GM04504 (cell line): ENCODE data around the gene TNFSF13B.
A peak's percentile ranks its signal among the peaks of the same experiment; 100 is the strongest.
"Not testable (repeated sequence)": the region's sequence is repeated elsewhere in the genome, so short reads cannot be mapped to it uniquely, and the experiment has no call there.

Experiments
- DNase-seq: peaks from one replicate; pipeline ENCODE4 v3.0.0-alpha.2; 2012; ENCODE audit warnings: low read depth

Gene TNFSF13B

DNA sequence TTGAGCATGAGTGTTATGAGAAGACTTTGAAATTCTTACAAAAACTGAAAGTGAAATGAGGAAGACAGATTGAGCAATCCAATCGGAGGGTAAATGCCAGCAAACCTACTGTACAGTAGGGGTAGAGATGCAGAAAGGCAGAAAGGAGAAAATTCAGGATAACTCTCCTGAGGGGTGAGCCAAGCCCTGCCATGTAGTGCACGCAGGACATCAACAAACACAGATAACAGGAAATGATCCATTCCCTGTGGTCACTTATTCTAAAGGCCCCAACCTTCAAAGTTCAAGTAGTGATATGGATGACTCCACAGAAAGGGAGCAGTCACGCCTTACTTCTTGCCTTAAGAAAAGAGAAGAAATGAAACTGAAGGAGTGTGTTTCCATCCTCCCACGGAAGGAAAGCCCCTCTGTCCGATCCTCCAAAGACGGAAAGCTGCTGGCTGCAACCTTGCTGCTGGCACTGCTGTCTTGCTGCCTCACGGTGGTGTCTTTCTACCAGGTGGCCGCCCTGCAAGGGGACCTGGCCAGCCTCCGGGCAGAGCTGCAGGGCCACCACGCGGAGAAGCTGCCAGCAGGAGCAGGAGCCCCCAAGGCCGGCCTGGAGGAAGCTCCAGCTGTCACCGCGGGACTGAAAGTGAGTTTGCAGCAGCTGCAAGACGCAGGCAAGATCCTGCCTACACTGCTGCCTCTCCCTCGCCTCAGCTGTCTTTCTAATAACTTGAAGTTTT lies at the start of gene TNFSF13B:
TNFSF13B (plus strand) TSS at position 118 of the 728 bp plus-strand sequence; CDS start at position 296, 178 bp downstream.
- peak; percentile 13 for DNase-seq

GRCh38 chr13:108220041-108220440 lies 49.5 kb upstream of the TNFSF13B start:
- DNase-seq: no peak

DNA sequence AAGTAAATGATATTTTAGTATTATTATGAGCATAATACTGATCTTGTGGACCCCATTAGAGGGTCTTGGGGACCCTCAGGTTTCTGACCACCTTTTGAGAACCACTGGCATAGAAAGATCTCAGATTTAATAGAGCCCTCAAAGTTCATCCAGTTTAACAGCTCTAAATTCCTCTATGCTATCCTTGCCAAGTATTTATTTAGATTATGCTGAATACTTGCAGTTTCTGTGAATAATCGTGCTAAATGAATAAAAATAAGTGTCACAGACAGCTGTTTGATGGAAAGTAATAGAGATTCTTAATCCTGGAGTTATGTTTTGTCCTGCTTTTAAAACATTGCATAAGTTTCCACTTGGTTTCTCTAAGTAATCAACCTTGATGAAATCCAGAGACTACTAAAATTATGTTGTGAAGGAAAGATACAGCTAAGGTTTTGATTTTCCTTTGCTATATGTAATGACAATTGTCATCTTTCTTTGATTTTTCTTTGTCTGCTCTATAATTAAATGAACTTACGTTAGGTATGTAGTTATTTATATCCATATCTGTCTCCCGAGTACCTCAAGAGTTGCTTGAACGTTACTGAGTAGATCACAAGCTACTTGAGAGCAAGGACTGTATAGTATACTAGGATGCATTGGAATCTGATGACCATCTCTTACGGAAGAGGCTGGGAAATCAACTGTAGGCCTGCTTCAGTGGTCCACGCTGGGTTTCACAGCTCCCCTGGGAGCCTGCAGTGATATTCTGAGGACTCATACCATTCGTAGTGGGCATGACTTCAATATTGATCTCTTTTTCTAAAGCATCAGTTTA lies 45.6 kb upstream of the TNFSF13B start:
- DNase-seq: no peak

GRCh38 chr13:108225440-108225839 lies 44.1 kb upstream of the TNFSF13B start:
- no peak for DNase-seq

GRCh38 chr13:108226184-108226583 lies 43.3 kb upstream of the TNFSF13B start:
- no peak for DNase-seq

- DNase-seq: no peak
Observed at GRCh38 chr13:108227651-108228272, 41.8 kb upstream of the TNFSF13B start.

DNA sequence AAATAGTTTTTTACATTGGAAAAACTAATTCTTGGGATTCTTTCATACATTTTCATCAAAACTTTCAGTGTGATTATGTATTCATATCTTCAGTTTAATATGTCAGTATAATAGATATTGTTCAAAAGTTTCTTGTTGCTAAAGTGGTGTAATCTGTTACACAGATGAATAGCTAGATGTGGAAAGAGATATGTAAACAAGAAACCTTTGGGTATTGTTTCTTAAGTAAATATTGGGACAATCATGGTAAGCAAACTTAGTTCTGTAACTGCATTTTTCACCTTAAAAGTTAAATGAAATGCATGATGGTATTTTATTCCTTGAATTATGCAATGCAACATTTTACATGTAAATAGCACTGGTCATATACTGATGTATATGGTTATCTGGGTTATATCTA lies 39.1 kb upstream of the TNFSF13B start:
- no peak for DNase-seq

- DNase-seq: no peak
Observed at GRCh38 chr13:108249150-108249549, 20.4 kb upstream of the TNFSF13B start.

GRCh38 chr13:108257248-108257647 lies 12.3 kb upstream of the TNFSF13B start:
- no peak for DNase-seq

- no peak for DNase-seq
Observed at GRCh38 chr13:108263621-108264355, 5.7 kb upstream of the TNFSF13B start.

- no peak for DNase-seq
Observed at GRCh38 chr13:108266321-108266990, 3.1 kb upstream of the TNFSF13B start.

DNA sequence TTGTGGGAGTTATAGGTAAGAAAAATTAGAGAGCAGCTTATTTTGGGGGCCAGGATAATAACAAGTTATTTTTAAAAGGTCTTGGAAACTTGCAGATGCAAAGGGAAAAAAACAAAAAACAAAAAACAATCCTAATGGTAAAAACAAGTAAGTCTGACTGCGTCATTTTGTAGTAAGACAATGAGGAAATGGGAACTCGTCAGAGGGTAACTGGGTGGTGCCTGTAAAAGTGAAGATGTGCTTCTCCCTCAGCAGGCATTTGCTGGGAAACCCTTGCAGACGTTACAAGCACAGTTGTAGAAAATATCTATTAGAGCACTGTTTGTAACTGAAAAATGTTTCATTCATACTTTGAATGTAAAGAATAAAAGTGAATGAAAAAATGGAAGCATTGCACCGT lies 2.2 kb upstream of the TNFSF13B start:
- no peak for DNase-seq

DNA sequence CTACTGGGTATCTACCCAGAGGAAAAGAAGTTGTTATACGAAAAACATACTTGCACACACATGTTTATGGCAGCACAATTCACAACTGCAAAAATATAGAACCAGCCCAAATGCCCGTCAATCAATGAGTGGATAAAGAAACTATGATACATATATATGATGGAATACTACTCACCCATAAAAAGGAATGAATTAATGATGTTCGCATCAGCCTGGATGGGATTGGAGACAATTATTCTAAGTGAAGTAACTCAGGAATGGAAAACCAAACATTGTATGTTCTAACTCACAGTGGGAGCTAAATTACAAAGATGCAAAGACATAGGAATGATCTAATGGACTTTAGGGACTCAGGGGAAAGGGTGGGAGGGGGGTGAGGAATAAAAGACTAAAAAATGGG lies 1.7 kb upstream of the TNFSF13B start:
- not testable (repeated sequence) for DNase-seq

- no peak for DNase-seq
Observed at GRCh38 chr13:108268466-108269112, 929 bp upstream of the TNFSF13B start.

DNA sequence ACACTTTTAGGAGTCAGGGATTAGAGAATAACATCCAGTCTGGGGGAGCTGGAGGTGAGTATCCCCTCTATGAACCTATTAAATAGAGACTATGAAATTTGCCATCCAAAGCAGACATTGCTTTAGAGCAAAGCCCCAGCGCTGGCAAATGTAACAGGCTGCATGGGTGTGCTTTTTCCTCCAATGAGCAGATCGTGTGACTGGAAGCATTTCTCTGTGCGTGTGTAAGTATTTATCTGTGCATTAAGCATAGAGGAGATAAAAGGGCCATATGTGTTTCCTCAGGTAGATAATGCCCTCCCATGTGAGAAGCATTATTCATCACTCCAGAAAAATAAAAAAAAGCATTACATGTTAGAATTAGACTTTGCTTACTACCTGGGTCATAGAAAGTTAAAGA lies 924 bp downstream of the TNFSF13B start:
- no peak for DNase-seq

- no peak for DNase-seq
Observed at GRCh38 chr13:108272333-108272732, 2.8 kb downstream of the TNFSF13B start.

GRCh38 chr13:108273429-108274118 lies 4.1 kb downstream of the TNFSF13B start:
- DNase-seq: no peak

GRCh38 chr13:108274718-108275117 lies 5.2 kb downstream of the TNFSF13B start:
- DNase-seq: no peak

DNA sequence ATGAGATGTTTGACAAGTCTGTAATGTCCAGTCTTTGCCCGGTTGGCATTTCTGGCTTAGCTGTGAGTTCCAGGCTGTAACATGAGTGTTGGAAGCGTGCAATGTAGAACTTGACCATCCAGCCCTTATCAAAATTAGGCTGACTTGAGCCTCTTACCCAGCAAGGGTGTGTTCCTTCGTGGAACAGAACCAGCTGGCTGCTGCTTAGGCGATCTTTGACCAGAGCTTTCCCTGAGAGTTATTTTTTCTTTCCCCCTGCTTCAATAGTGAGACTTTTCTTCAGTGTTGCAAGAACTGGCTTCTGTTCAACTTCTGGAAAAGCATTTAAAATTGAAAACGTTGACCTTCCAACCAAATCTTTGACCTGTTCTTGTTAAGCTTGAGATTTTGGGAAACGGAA lies 6.5 kb downstream of the TNFSF13B start:
- DNase-seq: no peak

- no peak for DNase-seq
Observed at GRCh38 chr13:108278466-108278865, 8.9 kb downstream of the TNFSF13B start.

DNA sequence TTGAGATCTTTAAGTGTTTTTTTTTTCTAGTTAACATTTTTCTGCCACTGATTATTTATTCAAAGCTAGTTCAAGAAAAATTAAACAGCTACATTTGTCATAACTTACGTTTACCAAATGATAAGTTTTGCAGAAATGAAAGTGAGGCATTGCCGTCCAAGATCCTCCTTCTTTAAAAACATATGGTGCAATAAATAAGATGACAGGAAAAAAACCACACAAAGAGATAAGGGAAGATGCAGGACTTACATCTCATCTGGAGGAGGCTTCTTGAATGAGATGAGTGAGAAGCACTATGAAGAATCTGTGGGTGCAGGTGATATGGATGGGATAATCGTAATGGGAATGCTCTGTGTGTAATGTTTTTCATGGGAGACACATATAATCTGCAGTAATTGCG lies 12.4 kb downstream of the TNFSF13B start:
- no peak for DNase-seq
